HG03060 (cell line): Measurements from ENCODE around the gene NRIP3.
"Not testable (repeated sequence)": the region's sequence is repeated elsewhere in the genome, so short reads cannot be mapped to it uniquely, and the experiment has no call there.

ENCODE experiments used
- ATAC-seq: cut with Tn5 transposase; IDR thresholded peaks from one replicate; pipeline ENCODE4 v1.9.1; 2021; ENCODE audit warnings: low read depth, moderate number of reproducible peaks; ENCODE audit not compliant: unreplicated experiment

NRIP3 gene

GRCh38 chr11:9016916-9017642, 13.3 kb upstream of the NRIP3 start:
- ATAC-seq: no peak

- peak; percentile 72 for ATAC-seq
Observed at GRCh38 chr11:9015677-9016076, 11.9 kb upstream of the NRIP3 start.

GRCh38 chr11:9014826-9015225, 11.0 kb upstream of the NRIP3 start:
- no peak for ATAC-seq

GRCh38 chr11:9013373-9013772, 9.6 kb upstream of the NRIP3 start:
- ATAC-seq: no peak

GRCh38 chr11:9009538-9009937, 5.7 kb upstream of the NRIP3 start:
- not testable (repeated sequence) for ATAC-seq

GRCh38 chr11:9008661-9009060, 4.9 kb upstream of the NRIP3 start:
- ATAC-seq: no peak

- ATAC-seq: no peak
Observed at GRCh38 chr11:9008011-9008550, 4.3 kb upstream of the NRIP3 start.

- ATAC-seq: no peak
Observed at GRCh38 chr11:9005087-9005486, 1.3 kb upstream of the NRIP3 start.

- no peak for ATAC-seq
Observed at GRCh38 chr11:9004183-9004926, 554 bp upstream of the NRIP3 start.

GRCh38 chr11:9002920-9003572, 755 bp downstream of the NRIP3 start:
- ATAC-seq: no peak

- ATAC-seq: no peak
Observed at GRCh38 chr11:9001736-9002135, 2.1 kb downstream of the NRIP3 start.

- ATAC-seq: no peak
Observed at GRCh38 chr11:8998017-8998416, 5.8 kb downstream of the NRIP3 start.

- no peak for ATAC-seq
Observed at GRCh38 chr11:8997451-8997850, 6.3 kb downstream of the NRIP3 start.

GRCh38 chr11:8989453-8989852, 14.3 kb downstream of the NRIP3 start:
- no peak for ATAC-seq

GRCh38 chr11:8988329-8989234, 15.2 kb downstream of the NRIP3 start:
- no peak for ATAC-seq

GRCh38 chr11:8987446-8987845, 16.4 kb downstream of the NRIP3 start:
- no peak for ATAC-seq

- ATAC-seq: not testable (repeated sequence)
Observed at GRCh38 chr11:8986772-8987171, 17.0 kb downstream of the NRIP3 start.

- no peak for ATAC-seq
Observed at GRCh38 chr11:8985462-8985861, 18.3 kb downstream of the NRIP3 start.

GRCh38 chr11:8983552-8983951, 20.2 kb downstream of the NRIP3 start:
- ATAC-seq: no peak

GRCh38 chr11:8980485-8980884, 23.3 kb downstream of the NRIP3 start:
- ATAC-seq: no peak
